Renal cortical epithelial cell (primary cell): ENCODE results near the gene RAB40AL. TPM values are rescaled to one million over a fixed set of nuclear protein-coding genes. Genes with fewer than 3 reads are reported as not detected.
"Not testable (repeated sequence)": the region's sequence is repeated elsewhere in the genome, so short reads cannot be mapped to it uniquely, and the experiment has no call there.

Experiments used
- DNase-seq: peaks from one replicate; pipeline ENCODE4 v3.0.0-alpha.2; 2011; ENCODE audit warnings: low read depth
- total RNA-seq: library from RNA; depleted of rRNA; stranded (reverse); fragments of >200 nt; gene quantifications from 2 replicates; pipeline ENCODE4 v1.2.3, GENCODE V29; 2014

RAB40AL gene, protein sequence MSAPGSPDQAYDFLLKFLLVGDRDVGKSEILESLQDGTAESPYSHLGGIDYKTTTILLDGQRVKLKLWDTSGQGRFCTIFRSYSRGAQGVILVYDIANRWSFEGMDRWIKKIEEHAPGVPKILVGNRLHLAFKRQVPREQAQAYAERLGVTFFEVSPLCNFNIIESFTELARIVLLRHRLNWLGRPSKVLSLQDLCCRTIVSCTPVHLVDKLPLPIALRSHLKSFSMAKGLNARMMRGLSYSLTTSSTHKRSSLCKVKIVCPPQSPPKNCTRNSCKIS
- total RNA-seq, result 0.30 TPM in 1 of 2 replicates, not detected in the other

DNA sequence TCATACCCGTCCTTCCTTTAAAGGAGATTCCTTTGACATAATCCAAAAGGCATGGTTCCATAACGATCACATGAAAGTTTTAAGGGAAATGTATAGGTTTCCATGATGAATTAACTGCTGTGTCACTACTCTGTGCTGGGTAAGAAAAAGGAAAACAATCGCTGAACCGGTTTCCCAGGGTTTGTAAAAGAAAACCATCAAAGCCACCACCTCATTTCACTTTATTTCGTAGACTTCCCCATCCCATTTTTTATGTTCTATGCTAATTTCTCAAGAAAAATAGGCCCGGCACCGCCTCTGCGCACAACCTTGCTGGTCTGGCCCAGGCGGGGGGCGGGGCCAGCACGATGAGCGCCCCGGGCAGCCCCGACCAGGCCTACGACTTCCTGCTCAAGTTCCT lies at the start of gene RAB40AL:
TSS of gene RAB40AL (plus strand) at position 301 of the 400 bp plus-strand sequence. CDS start at position 348, 47 bp downstream.
- not testable (repeated sequence) for DNase-seq

DNA sequence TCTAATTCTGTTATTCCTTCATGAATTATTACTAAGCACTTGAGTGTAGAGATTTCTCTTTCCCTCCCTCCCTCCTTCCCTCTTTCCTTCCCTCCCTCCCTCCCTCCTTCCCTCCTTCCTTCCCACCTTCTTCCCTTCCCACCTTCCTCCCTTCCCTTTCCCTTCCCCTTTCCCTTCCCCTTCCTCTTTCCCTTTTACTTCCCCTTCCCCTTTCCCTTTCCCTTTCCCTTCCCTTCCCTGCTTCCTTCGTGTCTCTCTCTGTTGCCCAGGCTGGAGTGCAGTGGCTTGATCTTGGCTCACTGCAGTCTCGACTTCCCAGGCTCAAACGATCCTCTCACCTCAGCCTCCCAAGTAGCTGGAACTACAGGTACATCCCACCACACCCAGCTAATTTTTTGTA lies 49.4 kb upstream of the RAB40AL start:
- no peak for DNase-seq

DNA sequence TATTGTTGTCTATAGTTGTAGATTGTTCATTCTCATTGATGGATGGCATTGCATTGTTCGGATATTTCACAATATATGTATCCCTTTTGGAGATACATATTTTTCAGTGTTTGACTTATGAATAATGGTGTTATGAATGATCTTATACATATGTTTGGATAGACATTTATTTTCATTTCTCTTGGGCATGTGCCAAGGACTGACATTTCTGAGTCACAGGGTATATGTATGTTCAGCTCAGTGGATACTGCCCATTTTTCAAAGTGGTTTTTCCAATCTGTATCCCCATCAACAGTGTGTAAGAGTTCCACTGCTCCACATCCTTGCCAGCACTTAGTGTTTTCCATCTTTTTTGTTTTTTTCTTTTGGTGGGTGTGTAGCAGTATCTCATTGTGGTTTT lies 45.0 kb upstream of the RAB40AL start:
- no peak for DNase-seq

DNA sequence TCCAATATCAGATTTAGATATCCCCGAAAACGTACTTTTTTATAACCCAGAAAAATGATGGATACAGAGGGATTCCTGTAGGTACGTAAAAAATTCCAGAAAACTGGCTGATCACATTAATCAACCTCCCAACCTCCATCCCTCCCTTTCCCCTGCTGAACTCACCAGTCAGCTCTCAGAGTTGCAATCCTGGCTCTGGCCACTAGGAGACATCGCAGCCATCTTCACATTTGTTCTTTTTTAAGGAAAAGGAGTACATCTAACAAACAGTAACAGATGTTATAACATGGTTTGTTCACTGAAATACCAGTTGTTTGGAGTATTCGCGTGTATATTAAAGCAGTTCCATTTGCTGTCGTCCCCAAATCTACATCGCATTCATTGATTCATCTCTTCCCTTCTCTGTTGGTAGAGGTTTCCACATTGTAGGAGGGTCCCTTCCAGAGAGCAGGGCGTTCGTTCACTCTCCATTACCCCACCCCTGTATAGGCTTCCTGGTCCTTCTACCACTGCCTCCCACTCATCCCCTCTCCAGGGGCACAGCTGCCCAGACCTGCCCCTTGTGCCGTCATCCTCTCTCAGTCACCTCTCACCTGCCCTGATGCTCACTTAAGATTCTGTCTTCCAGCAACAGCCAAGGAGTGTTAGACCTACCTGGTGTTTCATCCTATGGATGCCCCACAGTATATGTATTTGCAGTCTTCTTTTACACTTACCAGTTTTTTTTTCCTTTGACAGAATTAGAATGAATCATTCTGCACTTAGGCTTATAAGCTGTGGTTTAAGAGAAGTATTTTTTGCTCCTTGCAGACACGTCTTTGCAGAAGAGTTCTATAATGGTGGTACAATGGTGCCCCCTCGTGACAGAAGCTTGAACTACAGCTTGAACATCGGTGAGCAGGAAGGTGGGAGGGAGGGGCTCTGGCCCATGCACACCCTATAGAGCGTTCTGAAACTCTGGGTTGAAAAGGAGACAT lies 36.8 kb upstream of the RAB40AL start:
- DNase-seq, result peak; percentile 69

DNA sequence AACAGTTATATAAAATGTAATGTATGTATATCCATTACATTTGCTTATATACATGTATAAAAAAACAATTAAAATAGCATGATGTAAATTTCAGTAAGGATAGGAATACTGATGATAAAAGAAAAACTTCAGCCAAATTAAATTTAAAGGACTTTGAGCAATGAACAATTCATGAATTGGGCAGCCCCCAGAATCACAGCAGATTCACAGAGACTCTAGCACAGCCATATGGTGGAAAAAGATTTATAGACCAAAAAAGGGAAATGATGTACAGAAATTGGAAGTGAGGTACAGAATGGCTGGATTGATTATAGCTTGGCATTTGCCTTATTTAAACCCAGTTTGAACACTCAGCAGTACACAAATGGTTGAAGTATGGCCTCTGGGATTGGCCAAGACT lies 34.7 kb upstream of the RAB40AL start:
- no peak for DNase-seq

DNA sequence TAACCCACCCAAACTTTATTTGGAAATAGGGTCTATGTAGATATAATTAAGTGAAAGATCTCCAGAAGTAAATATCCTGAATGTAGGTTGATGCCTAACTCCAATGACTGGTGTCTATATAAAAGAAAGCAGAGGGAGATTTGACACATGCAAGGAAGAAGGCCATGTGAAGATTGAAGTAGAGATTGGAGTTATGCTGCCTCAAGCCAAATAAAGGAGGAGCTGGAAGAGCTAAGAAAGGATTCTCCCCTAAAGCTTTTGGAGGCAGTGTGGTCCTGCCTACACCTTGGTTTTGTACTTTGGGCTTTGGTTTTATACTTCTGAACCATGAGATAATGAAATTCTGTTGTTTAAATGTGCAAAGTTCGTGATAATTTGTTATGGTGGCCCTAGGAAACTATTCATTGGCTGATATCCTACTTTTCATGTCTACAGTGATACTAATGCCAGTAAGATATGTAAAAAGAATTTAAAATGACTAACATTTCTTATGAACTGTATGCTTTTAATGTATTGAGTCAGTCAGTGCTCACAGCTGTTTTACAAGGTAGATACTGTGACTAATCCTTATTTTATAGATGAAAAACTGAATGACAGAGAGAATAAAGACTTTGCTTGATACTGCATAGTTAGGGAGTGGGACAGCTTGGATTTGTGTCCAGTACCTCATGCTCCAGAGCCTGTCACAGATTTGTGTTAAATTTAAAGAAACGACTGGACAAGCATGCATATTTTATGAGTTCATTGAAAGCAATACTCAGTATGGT lies 5.9 kb upstream of the RAB40AL start:
- no peak for DNase-seq

DNA sequence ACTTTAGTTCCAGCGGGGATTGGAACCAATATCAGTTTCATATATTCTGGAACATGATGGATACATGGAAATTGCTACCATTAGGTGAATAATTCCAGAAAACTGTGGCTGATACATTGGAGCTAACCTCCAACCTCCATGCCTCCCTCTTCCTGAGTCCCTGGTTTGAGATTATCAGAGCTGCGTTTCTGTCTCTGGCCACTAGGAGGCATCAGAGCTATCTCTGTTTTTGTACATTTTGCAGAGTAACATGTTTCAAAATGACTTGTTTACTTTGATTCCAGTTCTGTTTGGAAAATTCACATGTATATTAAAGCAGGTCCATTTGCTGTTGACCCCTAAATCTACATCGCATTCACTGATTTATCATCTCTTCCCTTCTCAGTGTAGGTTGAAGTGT lies 2.4 kb upstream of the RAB40AL start:
- peak; percentile 6 for DNase-seq

DNA sequence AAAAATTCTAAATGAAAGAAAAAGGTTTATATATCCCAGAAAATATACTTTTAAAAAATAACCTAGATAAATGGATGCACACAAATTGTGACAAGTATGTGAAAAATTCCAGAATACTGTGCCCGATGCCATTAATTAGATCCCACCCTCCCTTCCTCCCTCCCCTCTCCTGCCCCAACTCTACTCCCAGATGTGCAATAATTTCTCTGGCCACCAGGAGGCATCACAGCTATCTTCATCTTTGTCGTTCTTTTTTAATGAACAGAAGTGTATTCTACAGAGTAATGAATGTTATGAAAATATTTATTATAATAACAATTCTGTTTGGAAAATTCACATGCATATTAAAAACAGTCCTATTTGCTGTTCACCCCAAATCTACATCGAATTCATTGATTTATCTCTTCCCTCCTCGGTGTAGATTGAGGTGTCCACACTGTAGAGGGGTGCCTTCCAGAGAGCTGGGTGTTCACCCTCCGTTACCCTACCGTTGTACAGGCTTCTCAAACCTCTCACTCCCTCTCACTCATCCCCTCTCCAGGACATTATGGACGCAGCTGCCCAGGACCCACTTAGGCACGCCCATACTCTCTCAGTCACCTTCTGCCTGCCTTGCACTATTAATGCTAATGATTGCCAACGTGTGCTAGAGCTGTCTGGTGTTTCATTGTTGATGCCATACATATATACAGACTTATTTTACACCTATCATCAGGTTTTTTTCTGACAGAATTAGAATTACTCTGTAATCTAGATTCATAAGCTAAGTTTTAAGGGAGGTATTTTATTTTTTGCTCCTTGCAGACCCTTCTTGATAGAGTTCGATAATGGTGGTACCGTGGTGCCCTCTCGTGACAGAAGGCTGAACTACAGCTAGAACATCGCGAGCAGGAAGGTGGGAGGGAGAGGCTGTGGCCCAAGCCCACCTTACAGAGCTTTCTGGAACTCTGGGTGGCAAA lies 14.1 kb downstream of the RAB40AL start:
- DNase-seq, result peak; percentile 32

DNA sequence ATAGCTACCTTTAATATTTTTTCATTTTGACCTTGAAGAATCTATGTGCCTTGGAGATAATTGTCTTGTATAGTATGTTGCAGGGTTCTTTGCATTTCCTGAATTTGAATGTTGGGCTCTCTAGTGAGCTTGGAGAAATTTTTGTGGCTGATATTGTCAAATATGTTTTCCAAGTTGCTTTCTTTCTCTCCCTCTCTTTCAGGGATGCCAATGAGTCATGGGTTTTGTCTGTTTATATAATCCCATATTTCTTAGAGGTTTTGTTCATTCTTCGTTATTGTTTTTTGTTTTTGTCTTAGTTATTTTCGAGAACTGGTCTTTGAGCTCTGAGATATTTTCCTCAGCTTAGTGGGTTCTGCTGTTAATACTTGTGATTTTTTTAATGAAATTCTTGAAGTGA lies 20.7 kb downstream of the RAB40AL start:
- DNase-seq, result no peak

DNA sequence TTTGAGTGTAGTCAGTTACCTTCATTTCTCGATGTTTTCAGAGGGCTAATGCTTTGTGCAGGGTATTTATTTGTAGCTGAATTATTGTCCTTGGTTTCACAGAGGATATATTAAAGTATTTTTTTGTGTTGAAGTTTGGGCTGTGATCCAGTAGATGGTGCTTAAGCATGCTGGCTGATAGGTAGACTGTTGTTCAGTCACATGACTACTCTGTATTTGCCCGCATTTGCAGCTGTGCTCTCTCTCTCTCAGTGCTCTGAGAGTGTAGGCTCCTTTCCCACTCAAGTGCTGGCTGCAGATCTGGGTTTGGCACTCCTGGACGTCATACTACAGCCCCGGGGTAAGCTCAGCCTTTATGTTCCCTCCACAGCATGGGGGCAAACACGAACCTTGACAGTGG lies 21.7 kb downstream of the RAB40AL start:
- DNase-seq, result no peak

DNA sequence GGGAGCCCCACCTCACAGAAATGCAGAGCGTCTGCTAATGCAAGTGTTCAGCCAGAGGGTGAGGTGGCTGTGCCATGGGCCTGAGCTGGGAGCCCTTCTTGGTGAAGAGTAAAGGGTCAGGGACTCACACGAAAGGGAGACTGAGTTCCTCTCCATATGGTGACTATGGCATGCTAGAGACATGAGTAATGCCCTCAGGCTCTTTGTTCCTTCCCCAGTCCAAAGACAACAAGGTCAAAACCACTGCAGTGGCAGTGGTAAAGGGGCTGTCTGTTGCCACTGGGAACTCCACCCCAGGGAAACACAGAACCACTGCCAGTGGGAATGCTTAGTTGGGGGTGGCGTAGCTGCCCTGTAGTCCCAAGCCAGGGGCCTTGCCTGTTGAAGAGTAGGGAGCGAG lies 22.4 kb downstream of the RAB40AL start:
- peak; percentile 38 for DNase-seq

DNA sequence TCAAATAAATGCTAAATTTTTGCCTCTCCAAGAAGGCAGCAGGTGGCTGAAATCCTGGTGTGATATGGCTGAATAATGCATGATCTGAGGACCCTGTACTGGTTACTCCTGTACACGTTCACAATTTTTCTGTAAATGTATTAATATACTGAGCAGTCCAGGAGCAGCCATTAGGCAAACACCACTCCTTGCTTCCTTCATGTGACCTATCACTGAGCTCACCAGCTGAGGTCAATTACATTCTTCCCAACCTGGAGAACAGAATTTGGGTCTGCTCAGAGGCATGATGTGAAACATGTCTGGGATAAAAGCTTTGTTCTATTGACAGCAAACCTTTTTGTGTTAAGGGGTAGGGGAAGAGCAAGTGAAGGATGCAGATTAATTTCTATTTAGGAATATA lies 26.9 kb downstream of the RAB40AL start:
- DNase-seq, result no peak

DNA sequence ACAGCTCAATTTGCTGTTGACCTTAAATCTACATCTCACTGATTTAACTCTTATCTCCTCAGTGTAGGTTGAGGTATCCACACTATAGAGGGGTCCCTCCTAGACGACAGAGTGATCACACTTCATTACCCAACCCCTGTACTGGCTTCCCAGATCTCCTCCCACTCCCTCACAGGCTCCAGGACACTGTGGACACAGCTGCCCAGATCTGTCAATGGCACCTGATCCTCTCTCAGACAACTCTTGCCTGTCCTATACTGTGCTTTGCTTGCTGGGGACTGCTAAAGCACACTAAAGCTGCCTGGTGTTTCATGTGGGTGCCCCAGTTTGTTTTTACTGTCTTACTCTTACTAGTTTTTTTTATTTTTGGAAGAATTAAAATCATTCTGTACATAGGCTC lies 27.9 kb downstream of the RAB40AL start:
- DNase-seq, result no peak

DNA sequence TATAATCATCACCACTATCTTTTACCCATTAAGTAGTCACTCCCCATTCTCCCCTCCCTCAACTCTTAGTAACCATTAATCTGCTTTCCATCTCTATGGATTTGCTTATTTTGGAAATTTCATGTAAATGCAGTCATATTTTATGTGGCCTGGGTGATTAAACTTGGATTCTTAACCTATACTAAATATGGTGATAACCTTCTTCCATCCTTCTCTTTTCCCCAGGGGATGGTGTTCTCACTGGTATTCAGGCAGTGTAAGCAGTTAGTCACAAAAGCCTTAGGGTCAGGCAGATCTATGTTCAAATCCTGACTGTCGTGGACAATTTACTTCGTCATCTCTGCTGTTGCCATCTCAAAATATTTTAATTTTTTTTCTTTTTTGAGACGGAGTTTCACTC lies 29.6 kb downstream of the RAB40AL start:
- DNase-seq, result no peak

DNA sequence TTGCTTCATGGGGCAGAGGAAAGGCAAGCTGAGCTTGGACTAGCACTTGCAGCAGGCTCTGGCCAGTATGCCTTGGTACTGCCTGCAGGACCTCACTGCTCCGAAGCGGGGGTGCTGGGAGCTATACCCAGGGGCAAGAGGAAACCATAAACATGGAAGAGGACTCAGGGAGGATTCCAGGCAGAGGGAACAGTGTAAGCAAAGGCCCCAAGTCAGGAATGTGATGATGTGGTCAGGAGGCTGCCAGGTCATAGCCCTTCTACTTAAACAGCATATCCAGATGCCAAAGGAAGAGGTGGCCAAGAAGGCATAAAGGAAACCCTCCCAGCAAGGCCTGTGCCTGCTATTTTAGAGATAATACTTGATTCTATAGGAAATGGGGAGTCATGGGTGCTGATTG lies 31.1 kb downstream of the RAB40AL start:
- no peak for DNase-seq

DNA sequence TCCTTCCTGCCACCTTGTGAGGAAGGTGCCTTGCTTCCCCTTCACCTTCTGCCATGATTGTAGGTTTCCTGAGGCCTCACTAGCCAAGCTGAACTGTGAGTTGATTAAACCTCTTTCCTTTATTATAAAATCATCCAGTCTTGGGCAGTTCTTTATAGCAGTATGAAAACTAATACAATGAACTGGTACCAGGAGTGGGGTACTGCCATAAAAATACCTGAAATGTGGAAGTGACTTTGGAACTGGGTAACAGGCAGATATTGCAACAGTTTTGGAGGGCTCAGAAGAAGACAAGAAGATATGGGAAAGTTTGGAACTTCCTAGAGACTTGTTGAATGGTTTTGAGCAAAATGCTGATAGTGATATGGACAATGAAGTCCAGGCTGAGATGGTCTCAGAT lies 34.5 kb downstream of the RAB40AL start:
- not testable (repeated sequence) for DNase-seq

DNA sequence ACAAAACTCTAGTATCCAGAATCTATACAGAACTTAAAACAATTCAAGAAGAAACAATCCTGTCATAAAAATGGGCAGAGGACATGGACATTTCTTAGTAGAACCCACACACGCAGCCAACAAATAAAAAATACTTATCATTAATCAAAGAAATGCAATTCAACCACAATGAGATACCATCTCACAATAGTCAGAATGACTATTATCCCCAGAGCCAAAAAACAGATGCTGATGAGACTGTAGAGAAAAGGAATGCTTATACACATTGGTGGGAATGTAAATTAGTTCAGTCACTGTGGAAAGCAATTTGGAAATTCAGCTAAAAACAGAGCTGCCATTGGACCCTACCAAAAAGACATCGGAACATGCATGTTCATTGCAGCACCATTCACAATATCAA lies 37.9 kb downstream of the RAB40AL start:
- no peak for DNase-seq

DNA sequence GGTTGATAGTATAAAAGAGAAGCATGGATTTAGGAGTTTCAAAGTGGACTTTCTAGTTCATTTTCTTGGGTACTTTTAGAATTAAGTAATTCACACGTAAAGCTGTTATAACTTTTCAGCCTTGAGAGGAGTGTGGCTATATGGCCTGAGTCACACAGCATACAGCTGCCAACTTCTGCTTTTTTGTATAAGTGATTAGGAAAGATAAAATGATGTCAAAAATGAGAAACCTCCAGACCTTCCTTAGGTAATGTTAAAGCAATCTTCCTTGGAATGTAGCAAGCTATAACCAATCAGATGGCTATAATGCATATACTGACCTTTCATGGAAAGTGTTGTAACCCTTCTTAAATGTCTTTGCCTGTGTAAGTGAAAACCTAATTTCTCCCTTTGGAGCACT lies 39.2 kb downstream of the RAB40AL start:
- no peak for DNase-seq

DNA sequence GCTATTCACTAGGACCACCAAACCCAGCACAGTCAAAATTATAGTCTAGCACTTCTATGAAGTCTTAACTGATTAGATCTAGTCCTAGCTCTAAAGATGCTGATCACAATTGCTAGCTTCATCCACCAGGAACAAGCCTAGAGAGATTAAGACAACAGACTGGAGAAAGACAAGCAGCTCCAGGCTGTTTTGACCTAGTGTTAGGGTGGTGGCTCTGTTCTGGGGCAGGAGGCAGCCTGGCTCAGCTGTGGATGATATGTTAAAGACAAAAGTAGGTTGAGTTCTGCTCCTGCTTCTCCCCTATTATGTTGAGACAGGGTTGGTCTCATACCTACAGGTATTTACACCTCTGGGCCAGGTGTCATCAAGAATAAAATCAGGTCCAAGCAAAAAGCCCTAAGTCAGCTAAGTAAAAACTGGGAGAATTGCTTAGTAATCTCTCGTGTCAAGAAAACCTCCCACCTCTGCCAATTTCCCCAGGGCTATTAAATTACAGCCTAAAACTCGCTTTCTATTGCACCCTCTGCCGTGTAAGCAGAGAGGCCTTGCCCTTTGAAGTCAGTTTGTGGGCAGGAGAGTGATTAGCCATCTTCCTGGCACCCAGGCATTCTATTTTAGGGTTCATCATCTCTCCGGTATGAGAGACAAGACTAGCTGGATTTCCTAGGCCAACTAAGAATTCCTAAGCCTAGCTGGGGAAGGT lies 39.9 kb downstream of the RAB40AL start:
- peak; percentile 9 for DNase-seq

DNA sequence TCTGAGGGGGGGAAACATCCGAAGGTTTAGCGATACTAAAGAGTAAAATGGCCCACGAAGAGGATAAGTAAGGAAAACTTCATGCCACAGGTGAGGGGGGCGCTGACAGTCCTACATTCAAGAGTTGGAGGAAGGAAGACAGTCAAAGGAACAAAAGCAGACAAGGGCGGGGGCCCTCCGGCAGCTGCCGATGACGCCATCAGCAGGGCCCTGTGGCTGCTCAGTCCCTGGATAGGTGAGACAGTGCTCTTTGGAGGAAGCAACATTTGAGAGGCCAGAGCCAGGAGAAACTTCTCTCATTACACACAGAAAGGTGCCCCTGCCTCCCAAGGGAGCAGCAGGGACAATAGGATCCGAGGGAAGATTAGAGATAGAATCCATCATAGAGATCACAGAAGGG lies 41.5 kb downstream of the RAB40AL start:
- DNase-seq, result no peak
